ENCODE data around the gene BTG4. TPM values are rescaled to one million over a fixed set of nuclear protein-coding genes. Genes with fewer than 3 reads are reported as not detected.

BTG4 gene
- polyA plus RNA-seq, 3 donors: not detected

DNA sequence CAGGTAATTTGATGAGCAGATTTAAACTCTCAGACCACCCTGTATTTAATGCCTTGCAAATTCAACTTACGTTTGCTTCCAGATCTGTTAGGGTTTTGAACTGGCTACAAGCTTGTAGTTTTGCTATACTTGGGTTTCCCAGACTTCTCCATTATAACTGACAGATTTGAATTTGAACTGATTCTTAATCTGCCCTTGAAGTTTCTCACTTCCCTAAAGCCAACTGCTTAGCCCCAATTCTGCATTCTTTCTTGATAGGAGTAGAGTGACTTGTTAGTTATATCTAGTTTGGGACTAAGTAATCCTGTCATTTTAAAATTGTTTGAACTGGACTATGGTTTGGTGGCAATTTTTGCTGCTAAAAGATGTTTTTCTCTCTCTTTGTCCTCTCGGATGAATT, 38.1 kb upstream of the BTG4 start:
- TF ChIP-seq, protein P1, sequence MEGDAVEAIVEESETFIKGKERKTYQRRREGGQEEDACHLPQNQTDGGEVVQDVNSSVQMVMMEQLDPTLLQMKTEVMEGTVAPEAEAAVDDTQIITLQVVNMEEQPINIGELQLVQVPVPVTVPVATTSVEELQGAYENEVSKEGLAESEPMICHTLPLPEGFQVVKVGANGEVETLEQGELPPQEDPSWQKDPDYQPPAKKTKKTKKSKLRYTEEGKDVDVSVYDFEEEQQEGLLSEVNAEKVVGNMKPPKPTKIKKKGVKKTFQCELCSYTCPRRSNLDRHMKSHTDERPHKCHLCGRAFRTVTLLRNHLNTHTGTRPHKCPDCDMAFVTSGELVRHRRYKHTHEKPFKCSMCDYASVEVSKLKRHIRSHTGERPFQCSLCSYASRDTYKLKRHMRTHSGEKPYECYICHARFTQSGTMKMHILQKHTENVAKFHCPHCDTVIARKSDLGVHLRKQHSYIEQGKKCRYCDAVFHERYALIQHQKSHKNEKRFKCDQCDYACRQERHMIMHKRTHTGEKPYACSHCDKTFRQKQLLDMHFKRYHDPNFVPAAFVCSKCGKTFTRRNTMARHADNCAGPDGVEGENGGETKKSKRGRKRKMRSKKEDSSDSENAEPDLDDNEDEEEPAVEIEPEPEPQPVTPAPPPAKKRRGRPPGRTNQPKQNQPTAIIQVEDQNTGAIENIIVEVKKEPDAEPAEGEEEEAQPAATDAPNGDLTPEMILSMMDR (IDR thresholded peaks at IDR 0.05): no peak
- intact Hi-C loops (cut with micrococcal nuclease): no loop called here
- H3K27me3 ChIP-seq (ENCODE audit: control insufficient read depth in 2 of 2, insufficient read depth in 2 of 2, low read length in 2 of 2): no peaks in the 10 kb centered on the region
- DNase-seq: no peak
- H3K4me1 Mint-ChIP-seq: peaks cover 5% of the 10 kb centered on the region
- WGBS (ENCODE audit: insufficient coverage): no CpG with 5 or more reads among the region's 2 CpGs
- no peak overlapping the region for H3K9ac ChIP-seq (ENCODE audit: insufficient read depth, low read length, poor library complexity, severe bottlenecking)
- peaks cover 0 to 3% (median 0%) of the 10 kb centered on the region in 3 donors for H3K27me3 Mint-ChIP-seq (ENCODE audit: low read depth in 3 of 3)
- no peaks in the 10 kb centered on the region for H3K36me3 ChIP-seq (replicated peaks in 1 of 2; ENCODE audit: control insufficient read depth in 1 of 2, insufficient read depth in 2 of 2, low read length in 2 of 2)
- no peak overlapping the region for H2AFZ ChIP-seq (ENCODE audit: insufficient read depth, low read depth, low read length, poor library complexity, severe bottlenecking)
- H3K4me3 Mint-ChIP-seq: no peak overlapping the region
- no peaks in the 10 kb centered on the region for H3K79me2 ChIP-seq (ENCODE audit: insufficient read depth, low read length)
- no peak overlapping the region for H3K27ac ChIP-seq (ENCODE audit: low read depth in 1 of 2, low read length in 2 of 2)
- peak overlapping the region in 1 of 7 donors; percentile 49 for H3K27ac Mint-ChIP-seq
- no peaks in the 10 kb centered on the region for H3K4me1 ChIP-seq (ENCODE audit: control insufficient read depth in 1 of 2, insufficient read depth in 2 of 2, low read length in 2 of 2)
- H3K9me3 Mint-ChIP-seq: peaks cover 0 to 1% (median 0%) of the 10 kb centered on the region in 7 donors
- H3K36me3 Mint-ChIP-seq: no peaks in the 10 kb centered on the region
- H3K4me2 ChIP-seq (replicated peaks; ENCODE audit: extremely low read depth, low read length, poor library complexity, severe bottlenecking): no peak overlapping the region
- H3K9me3 ChIP-seq (replicated peaks in 1 of 2; ENCODE audit: control insufficient read depth in 1 of 2, insufficient read depth in 1 of 2, low read length in 2 of 2): no peaks in the 10 kb centered on the region
- H3K4me3 ChIP-seq (replicated peaks in 1 of 3; ENCODE audit: low read depth in 2 of 3, low read length in 3 of 3): no peak overlapping the region
- no peaks in the 10 kb centered on the region for H4K20me1 ChIP-seq (ENCODE audit: insufficient read depth, low read length)

DNA sequence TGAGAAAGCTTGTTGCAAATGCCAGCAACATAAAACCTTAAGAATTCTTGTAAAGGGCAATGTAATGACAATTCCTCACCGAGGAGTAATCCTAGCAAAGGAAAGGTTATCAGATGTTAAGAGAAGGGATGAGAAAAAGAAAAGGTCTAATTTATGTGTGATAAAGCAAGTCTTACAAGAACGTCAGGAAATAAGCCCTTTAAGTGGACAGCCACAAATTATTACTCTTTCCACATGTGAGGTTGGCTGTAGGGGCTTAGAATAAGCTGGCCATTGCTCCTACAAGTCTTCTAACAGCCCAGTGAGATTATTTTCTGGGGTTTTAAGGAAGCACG, 37.6 kb upstream of the BTG4 start:
- intact Hi-C loops (cut with micrococcal nuclease): no loop called here
- peaks cover 5% of the 10 kb centered on the region for H3K4me1 Mint-ChIP-seq

More for the DNA sequence above, 37.6 kb upstream of the BTG4 start:
- Histone ChIP-seq H3K79me2 (ENCODE audit: insufficient read depth, low read length) (no peaks in the 10 kb centered on the region), H3K27ac (ENCODE audit: low read depth in 1 of 2, low read length in 2 of 2) (no peak overlapping the region), H3K4me1 (ENCODE audit: control insufficient read depth in 1 of 2, insufficient read depth in 2 of 2, low read length in 2 of 2) (no peaks in the 10 kb centered on the region), H2AFZ (ENCODE audit: insufficient read depth, low read depth, low read length, poor library complexity, severe bottlenecking) (no peak overlapping the region), H3K4me2 (replicated peaks; ENCODE audit: extremely low read depth, low read length, poor library complexity, severe bottlenecking) (no peak overlapping the region), H3K9me3 (replicated peaks in 1 of 2; ENCODE audit: control insufficient read depth in 1 of 2, insufficient read depth in 1 of 2, low read length in 2 of 2) (no peaks in the 10 kb centered on the region), H4K20me1 (ENCODE audit: insufficient read depth, low read length) (no peaks in the 10 kb centered on the region), H3K27me3 (ENCODE audit: control insufficient read depth in 2 of 2, insufficient read depth in 2 of 2, low read length in 2 of 2) (no peaks in the 10 kb centered on the region), H3K4me3 (replicated peaks in 1 of 3; ENCODE audit: low read depth in 2 of 3, low read length in 3 of 3) (no peak overlapping the region), H3K36me3 (replicated peaks in 1 of 2; ENCODE audit: control insufficient read depth in 1 of 2, insufficient read depth in 2 of 2, low read length in 2 of 2) (no peaks in the 10 kb centered on the region), H3K9ac (ENCODE audit: insufficient read depth, low read length, poor library complexity, severe bottlenecking) (no peak overlapping the region)
- DNase-seq: no peak
- no peaks in the 10 kb centered on the region for H3K36me3 Mint-ChIP-seq
- TF ChIP-seq, protein P1 (IDR thresholded peaks at IDR 0.05): no peak
- WGBS (ENCODE audit: insufficient coverage): no CpG with 5 or more reads among the region's 3 CpGs
- no peak overlapping the region for H3K27ac Mint-ChIP-seq
- H3K9me3 Mint-ChIP-seq: no peaks in the 10 kb centered on the region
- peaks cover 0 to 3% (median 0%) of the 10 kb centered on the region in 3 donors for H3K27me3 Mint-ChIP-seq (ENCODE audit: low read depth in 3 of 3)
- no peak overlapping the region for H3K4me3 Mint-ChIP-seq
